CD4-positive, alpha-beta memory T cell (primary cell): ENCODE results near the gene C1orf210. TPM values are rescaled to one million over a fixed set of nuclear protein-coding genes. Genes with fewer than 3 reads are reported as not detected.

Experiments
- CTCF ChIA-PET: fragments of 350-600 bp; sonication (Branson Sonifier 250); formaldehyde crosslinking; loops from one replicate; lab custom pipeline; 2021; ENCODE audit warnings: inconsistent platforms; ENCODE audit not compliant: partially characterized antibody; lab: Charles Lee
- POLR2A ChIA-PET: fragments of 350-600 bp; sonication (Branson Sonifier 250); formaldehyde crosslinking; loops from one replicate; lab custom pipeline; 2021; ENCODE audit not compliant: partially characterized antibody; lab: Charles Lee
- DNase-seq, 5 donors: peaks; one replicate each; pipeline versions ENCODE4 v3.0.0 to v3.0.0-alpha.2; 2020 to 2022; ENCODE audit warnings: mixed read lengths in 1 of 5
- H3K27ac ChIP-seq: one replicate; pipeline ENCODE4 v1.7.0; 2013; ENCODE audit warnings: low read depth, low read length
- H3K27me3 ChIP-seq: 2 replicates; pipeline ENCODE4 v1.7.0; 2013; ENCODE audit warnings: mild to moderate bottlenecking, low read length, moderate library complexity; ENCODE audit not compliant: insufficient read depth
- H3K36me3 ChIP-seq: 2 replicates; pipeline ENCODE4 v1.7.0; 2013; ENCODE audit warnings: mild to moderate bottlenecking, low read length, moderate library complexity; ENCODE audit not compliant: insufficient read depth
- H3K4me1 ChIP-seq: 2 replicates; pipeline ENCODE4 v1.7.0; 2013; ENCODE audit warnings: mild to moderate bottlenecking, low read length, moderate library complexity; ENCODE audit not compliant: insufficient read depth
- H3K4me3 ChIP-seq, 2 donors: one replicate each; pipeline ENCODE4 v1.7.0; 2013; ENCODE audit warnings: low read length in 2 of 2, mild to moderate bottlenecking in 1 of 2
- H3K9me3 ChIP-seq, 2 donors: one replicate each; pipeline ENCODE4 v1.7.0; 2013; ENCODE audit warnings: low read length in 2 of 2, control low read depth in 1 of 2; ENCODE audit not compliant: control insufficient read depth in 1 of 2
- H3K27ac Mint-ChIP-seq, 7 donors: one replicate each; pipeline ENCODE4 v1.8.0; 2020 to 2021; ENCODE audit warnings: mixed read lengths in 7 of 7, mild to moderate bottlenecking in 6 of 7, inconsistent platforms in 3 of 7, moderate library complexity in 3 of 7
- H3K27me3 Mint-ChIP-seq, 2 donors: one replicate each; pipeline ENCODE4 v1.8.0; 2020 to 2021; ENCODE audit warnings: mixed read lengths in 2 of 2
- H3K36me3 Mint-ChIP-seq, 2 donors: one replicate each; pipeline ENCODE4 v1.8.0; 2020 to 2021; ENCODE audit warnings: mixed read lengths in 2 of 2, inconsistent platforms in 1 of 2, mild to moderate bottlenecking in 1 of 2
- H3K4me1 Mint-ChIP-seq, 4 donors: one replicate each; pipeline ENCODE4 v1.8.0; 2020 to 2021; ENCODE audit warnings: mixed read lengths in 4 of 4, mild to moderate bottlenecking in 1 of 4
- H3K4me3 Mint-ChIP-seq, 8 donors: one replicate each; pipeline ENCODE4 v1.8.0; 2020 to 2021; ENCODE audit warnings: mixed read lengths in 8 of 8, mild to moderate bottlenecking in 7 of 8, moderate library complexity in 6 of 8, inconsistent platforms in 3 of 8
- H3K9me3 Mint-ChIP-seq, 8 donors: one replicate each; pipeline ENCODE4 v1.8.0; 2020 to 2021; ENCODE audit warnings: mixed read lengths in 8 of 8, mild to moderate bottlenecking in 5 of 8, inconsistent platforms in 3 of 8, moderate library complexity in 1 of 8
- intact Hi-C: fragments of 100-400 bp; cut with micrococcal nuclease; formaldehyde crosslinking; loops from one replicate; pipeline ENCODE4 v1.15.1; 2023
- polyA plus RNA-seq, 2 donors: library from polyadenylated mRNA; unstranded; fragments of 300-500 nt; fragmentation: Illumina TruSeq; gene quantifications; one replicate each; pipeline ENCODE4 v1.2.3, GENCODE V29; 2021
- total RNA-seq, 2 experiments: library from RNA; stranded (reverse); gene quantifications; one replicate each; pipeline ENCODE4 v1.2.3, GENCODE V29; 2021

The C1orf210 gene
- total and polyA plus RNA-seq, 4 experiments from 2014 or later, result not detected

GRCh38 chr1:43316738-43317520 lies 31.5 kb upstream of the C1orf210 start:
- intact Hi-C loops, result no loop called here
- H3K27ac Mint-ChIP-seq, result no peak overlapping the region
- H3K9me3 ChIP-seq, result no peaks in the 10 kb centered on the region
- no peak for DNase-seq
- no peaks in the 10 kb centered on the region for H3K36me3 Mint-ChIP-seq
- H3K27me3 Mint-ChIP-seq, result no peaks in the 10 kb centered on the region
- H3K4me3 Mint-ChIP-seq, result no peak overlapping the region
- H3K27ac ChIP-seq, result no peak overlapping the region
- no peaks in the 10 kb centered on the region for H3K36me3 ChIP-seq
- ChIA-PET POLR2A (no interaction called here), CTCF (interaction anchor here (0.6 kb wide), 1 partner anchor 24 kb away, joined by 3 read pairs; no protein-coding TSS in a partner anchor)
- no peak overlapping the region for H3K4me3 ChIP-seq
- H3K9me3 Mint-ChIP-seq, result no peaks in the 10 kb centered on the region
- no peaks in the 10 kb centered on the region for H3K4me1 Mint-ChIP-seq
- H3K27me3 ChIP-seq, result no peaks in the 10 kb centered on the region
- no peaks in the 10 kb centered on the region for H3K4me1 ChIP-seq

GRCh38 chr1:43315963-43316737 lies 30.8 kb upstream of the C1orf210 start:
- no peaks in the 10 kb centered on the region for H3K9me3 Mint-ChIP-seq
- H3K4me1 Mint-ChIP-seq, result no peaks in the 10 kb centered on the region
- H3K27me3 Mint-ChIP-seq, result peaks cover 0 to 2% of the 10 kb centered on the region in 2 donors
- no peaks in the 10 kb centered on the region for H3K36me3 Mint-ChIP-seq
- no peaks in the 10 kb centered on the region for H3K36me3 ChIP-seq
- ChIA-PET POLR2A (no interaction called here), CTCF (no interaction called here)
- H3K4me3 ChIP-seq, result no peak overlapping the region
- no peaks in the 10 kb centered on the region for H3K27me3 ChIP-seq
- H3K9me3 ChIP-seq, result no peaks in the 10 kb centered on the region
- no peaks in the 10 kb centered on the region for H3K4me1 ChIP-seq
- DNase-seq, result no peak
- no peak overlapping the region for H3K4me3 Mint-ChIP-seq
- peak overlapping the region in 2 of 7 donors; percentile 41 to 48 for H3K27ac Mint-ChIP-seq
- no peak overlapping the region for H3K27ac ChIP-seq
- intact Hi-C loops, result no loop called here

DNA sequence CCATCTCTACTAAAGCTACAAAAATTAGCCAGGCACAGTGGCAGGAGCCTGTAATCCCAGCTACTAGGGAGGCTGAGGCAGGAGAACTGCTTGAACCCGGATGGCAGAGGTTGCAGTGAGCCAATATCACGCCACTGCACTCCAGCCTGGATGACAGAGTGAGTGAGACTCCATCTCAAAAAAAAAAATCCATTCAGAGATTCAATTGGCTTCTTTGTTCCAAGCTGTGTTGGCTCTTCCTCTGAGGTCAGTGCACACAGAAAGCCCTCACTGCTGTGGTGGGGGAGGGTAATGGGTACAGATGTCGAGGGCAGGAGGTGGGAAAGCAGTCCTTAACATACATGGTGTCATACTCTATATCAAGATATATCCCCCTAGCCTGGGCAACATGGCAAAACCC lies 30.1 kb upstream of the C1orf210 start:
- no peaks in the 10 kb centered on the region for H3K27me3 ChIP-seq
- H3K9me3 ChIP-seq, result no peaks in the 10 kb centered on the region
- H3K27me3 Mint-ChIP-seq, result peaks cover 1 to 2% of the 10 kb centered on the region in 2 donors
- POLR2A ChIA-PET, result no interaction called here
- no peak overlapping the region for H3K4me3 ChIP-seq
- intact Hi-C loops, result no loop called here
- DNase-seq, result no peak
- H3K36me3 ChIP-seq, result no peaks in the 10 kb centered on the region
- CTCF ChIA-PET, result no interaction called here
- no peaks in the 10 kb centered on the region for H3K4me1 ChIP-seq
- H3K9me3 Mint-ChIP-seq, result no peaks in the 10 kb centered on the region
- peak overlapping the region in 1 of 7 donors; percentile 48 for H3K27ac Mint-ChIP-seq
- no peaks in the 10 kb centered on the region for H3K4me1 Mint-ChIP-seq
- H3K4me3 Mint-ChIP-seq, result no peak overlapping the region
- H3K36me3 Mint-ChIP-seq, result no peaks in the 10 kb centered on the region
- H3K27ac ChIP-seq, result no peak overlapping the region

- H3K27me3 ChIP-seq, result no peaks in the 10 kb centered on the region
- no peaks in the 10 kb centered on the region for H3K36me3 Mint-ChIP-seq
- H3K4me3 Mint-ChIP-seq, result no peak overlapping the region
- no peaks in the 10 kb centered on the region for H3K36me3 ChIP-seq
- DNase-seq, result no peak
- intact Hi-C loops, result no loop called here
- H3K4me1 ChIP-seq, result no peaks in the 10 kb centered on the region
- H3K4me3 ChIP-seq, result no peak overlapping the region
- no peaks in the 10 kb centered on the region for H3K4me1 Mint-ChIP-seq
- peaks cover 1 to 2% of the 10 kb centered on the region in 2 donors for H3K27me3 Mint-ChIP-seq
- CTCF ChIA-PET, result no interaction called here
- no peak overlapping the region for H3K27ac ChIP-seq
- no peak overlapping the region for H3K27ac Mint-ChIP-seq
- POLR2A ChIA-PET, result no interaction called here
- peaks cover 0 to 2% (median 0%) of the 10 kb centered on the region in 8 donors for H3K9me3 Mint-ChIP-seq
- H3K9me3 ChIP-seq, result no peaks in the 10 kb centered on the region
Observed at GRCh38 chr1:43314233-43314632, 28.9 kb upstream of the C1orf210 start.

GRCh38 chr1:43313771-43314170 lies 28.4 kb upstream of the C1orf210 start:
- H3K4me3 ChIP-seq, result no peak overlapping the region
- Mint-ChIP-seq H3K27ac (no peak overlapping the region), H3K27me3 (peaks cover 1 to 2% of the 10 kb centered on the region in 2 donors), H3K9me3 (peaks cover 0 to 3% (median 0%) of the 10 kb centered on the region in 8 donors), H3K4me1 (no peaks in the 10 kb centered on the region), H3K36me3 (no peaks in the 10 kb centered on the region), H3K4me3 (no peak overlapping the region)
- no peaks in the 10 kb centered on the region for H3K4me1 ChIP-seq
- H3K36me3 ChIP-seq, result no peaks in the 10 kb centered on the region
- CTCF ChIA-PET, result no interaction called here
- intact Hi-C loops, result no loop called here
- DNase-seq, result no peak
- POLR2A ChIA-PET, result no interaction called here
- H3K9me3 ChIP-seq, result no peaks in the 10 kb centered on the region
- H3K27me3 ChIP-seq, result no peaks in the 10 kb centered on the region
- H3K27ac ChIP-seq, result no peak overlapping the region

GRCh38 chr1:43312663-43313515 lies 27.5 kb upstream of the C1orf210 start:
- Histone ChIP-seq H3K4me1 (no peaks in the 10 kb centered on the region), H3K27me3 (no peaks in the 10 kb centered on the region), H3K36me3 (no peaks in the 10 kb centered on the region), H3K27ac (no peak overlapping the region), H3K9me3 (no peaks in the 10 kb centered on the region), H3K4me3 (no peak overlapping the region)
- Mint-ChIP-seq H3K9me3 (peaks cover 0 to 3% (median 0%) of the 10 kb centered on the region in 8 donors), H3K27ac (peak overlapping the region in 1 of 7 donors; percentile 53), H3K36me3 (no peaks in the 10 kb centered on the region), H3K4me1 (no peaks in the 10 kb centered on the region), H3K4me3 (no peak overlapping the region), H3K27me3 (peaks cover 1 to 2% of the 10 kb centered on the region in 2 donors)
- CTCF ChIA-PET, result no interaction called here
- POLR2A ChIA-PET, result no interaction called here
- intact Hi-C loops, result no loop called here
- DNase-seq, result no peak

GRCh38 chr1:43312212-43312623 lies 26.8 kb upstream of the C1orf210 start:
- peak overlapping the region in 1 of 7 donors; percentile 53 for H3K27ac Mint-ChIP-seq
- no peak overlapping the region for H3K4me3 ChIP-seq
- no peaks in the 10 kb centered on the region for H3K27me3 ChIP-seq
- no peak overlapping the region for H3K4me3 Mint-ChIP-seq
- H3K9me3 Mint-ChIP-seq, result peaks cover 0 to 3% (median 0%) of the 10 kb centered on the region in 8 donors
- intact Hi-C loops, result no loop called here
- no peaks in the 10 kb centered on the region for H3K9me3 ChIP-seq
- no peaks in the 10 kb centered on the region for H3K36me3 Mint-ChIP-seq
- CTCF ChIA-PET, result no interaction called here
- no peak for DNase-seq
- H3K36me3 ChIP-seq, result no peaks in the 10 kb centered on the region
- no peak overlapping the region for H3K27ac ChIP-seq
- POLR2A ChIA-PET, result no interaction called here
- no peaks in the 10 kb centered on the region for H3K4me1 Mint-ChIP-seq
- no peaks in the 10 kb centered on the region for H3K4me1 ChIP-seq
- H3K27me3 Mint-ChIP-seq, result peaks cover 2 to 4% of the 10 kb centered on the region in 2 donors
